Sigmoid colon (tissue), 7 donors: Measurements from ENCODE around the gene OXSR1. TPM values are rescaled to one million over a fixed set of nuclear protein-coding genes. Genes with fewer than 3 reads are reported as not detected.

Experiments
- DNase-seq: peaks from one replicate; pipeline ENCODE4 v3.0.0-alpha.2; 2019
- H3K27ac ChIP-seq, 4 donors: fragments of 200-600 bp; sonication (generic); one replicate each; pipeline ENCODE4 v1.5.1; 2016 to 2019; ENCODE audit warnings: mild to moderate bottlenecking in 1 of 4
- H3K27me3 ChIP-seq, 3 donors: fragments of 200-600 bp; sonication (generic); one replicate each; pipeline ENCODE4 v1.5.1; 2019; ENCODE audit warnings: mild to moderate bottlenecking in 1 of 3
- H3K36me3 ChIP-seq, 4 donors: fragments of 200-600 bp; sonication (generic); one replicate each; pipeline ENCODE4 v1.5.1; 2016 to 2019
- H3K4me1 ChIP-seq, 4 donors: fragments of 200-600 bp; sonication (generic); one replicate each; pipeline ENCODE4 v1.5.1; 2017 to 2019
- H3K4me3 ChIP-seq, 4 donors: fragments of 200-600 bp; sonication (generic); one replicate each; pipeline ENCODE4 v1.5.1; 2017 to 2019; ENCODE audit warnings: mild to moderate bottlenecking in 2 of 4, moderate library complexity in 1 of 4
- H3K9me3 ChIP-seq, 4 donors: fragments of 200-600 bp in 3 of 4; sonication (generic) in 3 of 4; one replicate each; pipeline versions ENCODE4 v1.5.1 to v1.6.1; 2013 to 2019
- CTCF ChIP-seq, 4 experiments: fragments of 450-650 bp in 3 of 4; fragments of 200-600 bp in 1 of 4; IDR thresholded peaks; one replicate each; pipeline ENCODE4 v1.5.1; 2016 to 2019; ENCODE audit warnings: antibody characterized with exemption in 4 of 4, mild to moderate bottlenecking in 3 of 4, moderate library complexity in 2 of 4
- EP300 ChIP-seq, 4 donors: sonication (generic); formaldehyde crosslinking; IDR thresholded peaks; one replicate each; pipeline ENCODE4 v1.6.1; 2017; ENCODE audit warnings: antibody characterized with exemption in 4 of 4
- POLR2A ChIP-seq, 2 donors: fragments of 450-650 bp; IDR thresholded peaks; one replicate each; pipeline ENCODE4 v1.6.1; 2016; ENCODE audit warnings: antibody characterized with exemption in 2 of 2, mild to moderate bottlenecking in 2 of 2, moderate library complexity in 2 of 2
- POLR2AphosphoS5 ChIP-seq, 4 donors: sonication (generic); formaldehyde crosslinking; IDR thresholded peaks; one replicate each; pipeline ENCODE4 v1.6.1; 2017; ENCODE audit warnings: antibody characterized with exemption in 4 of 4
- WGBS, 2 donors: extraction: QIAGEN DNeasy Blood & Tissue Kit; methylation state at CpG; one replicate each; pipeline ENCODE4 v1.1.7; 2013; 5-methylcytosine and 5-hydroxymethylcytosine counted together
- intact Hi-C: fragments of 100-400 bp; cut with DNase I; formaldehyde crosslinking; loops from one replicate; pipeline ENCODE4 v1.15.1; 2023
- polyA plus RNA-seq, 3 donors: library from polyadenylated mRNA; stranded (reverse); fragments of 200-250 nt; gene quantifications; one replicate each; pipeline ENCODE4 v1.2.3, GENCODE V29; 2013
- total RNA-seq, 4 donors: library from RNA; depleted of rRNA; stranded (reverse); fragments of >200 nt; gene quantifications; one replicate each; pipeline ENCODE4 v1.1.0, GENCODE V29; 2016
- donor health status: healthy with polysubstance abuse.
- donor health status: Bipolar disorder and iron deficiency.
- donor health status: healthy.

OXSR1 gene
- total and polyA plus RNA-seq, 7 donors, result 13.8 to 28.8 (median 22.9) TPM

- H3K9me3 ChIP-seq, result no peaks in the 10 kb centered on the region
- H3K27me3 ChIP-seq, result no peaks in the 10 kb centered on the region
- no peaks in the 10 kb centered on the region for H3K4me1 ChIP-seq
- no peak overlapping the region for H3K27ac ChIP-seq
- WGBS, 2 donors, result 98 to 99% methylated on average over 3 of the region's 3 CpGs
- TF ChIP-seq CTCF (IDR thresholded peaks at IDR 0.05), result no peak
- TF ChIP-seq EP300 (IDR thresholded peaks at IDR 0.05), result no peak
- no peak for TF ChIP-seq POLR2AphosphoS5 (IDR thresholded peaks at IDR 0.05)
- TF ChIP-seq POLR2A (IDR thresholded peaks at IDR 0.05), result no peak
- H3K4me3 ChIP-seq, result no peak overlapping the region
- DNase-seq, result no peak
- peaks cover 0 to 50% (median 4%) of the 10 kb centered on the region in 4 donors for H3K36me3 ChIP-seq
- intact Hi-C loops, result no loop called here
Observed at GRCh38 chr3:38219609-38220197, 54.4 kb downstream of the OXSR1 start.

GRCh38 chr3:38221005-38221404 is 55.7 kb downstream of the OXSR1 start:
- DNase-seq, result no peak
- Histone ChIP-seq H3K27me3 (no peaks in the 10 kb centered on the region), H3K4me3 (no peak overlapping the region), H3K9me3 (no peaks in the 10 kb centered on the region), H3K4me1 (no peaks in the 10 kb centered on the region), H3K36me3 (peaks cover 0 to 62% (median 7%) of the 10 kb centered on the region in 4 donors), H3K27ac (no peak overlapping the region)
- TF ChIP-seq EP300 (IDR thresholded peaks at IDR 0.05), result no peak
- intact Hi-C loops, result no loop called here
- 93 to 96% methylated on average over 1 of the region's 1 CpG for WGBS, 2 donors

- 82 to 86% methylated on average over 7 of the region's 7 CpGs for WGBS, 2 donors
- intact Hi-C loops, result no loop called here
Observed at GRCh38 chr3:38222032-38222634, 56.8 kb downstream of the OXSR1 start.

GRCh38 chr3:38224357-38224756 is 59.0 kb downstream of the OXSR1 start:
- Histone ChIP-seq H3K9me3 (no peaks in the 10 kb centered on the region), H3K4me1 (no peaks in the 10 kb centered on the region), H3K27me3 (no peaks in the 10 kb centered on the region), H3K4me3 (no peak overlapping the region), H3K27ac (no peak overlapping the region), H3K36me3 (peaks cover 0 to 68% (median 7%) of the 10 kb centered on the region in 4 donors)
- TF ChIP-seq CTCF (IDR thresholded peaks at IDR 0.05) (no peak), POLR2AphosphoS5 (IDR thresholded peaks at IDR 0.05) (no peak), EP300 (IDR thresholded peaks at IDR 0.05) (no peak), POLR2A (IDR thresholded peaks at IDR 0.05) (no peak)
- 96 to 97% methylated on average over 4 of the region's 4 CpGs for WGBS, 2 donors
- intact Hi-C loops, result no loop called here
- no peak for DNase-seq

More at GRCh38 chr3:38222032-38222634, 56.8 kb downstream of the OXSR1 start:
- H3K9me3 ChIP-seq, result no peaks in the 10 kb centered on the region
- no peak overlapping the region for H3K4me3 ChIP-seq
- DNase-seq, result no peak
- TF ChIP-seq EP300 (IDR thresholded peaks at IDR 0.05) (no peak), POLR2A (IDR thresholded peaks at IDR 0.05) (no peak), POLR2AphosphoS5 (IDR thresholded peaks at IDR 0.05) (no peak), CTCF (IDR thresholded peaks at IDR 0.05) (no peak)
- H3K27me3 ChIP-seq, result no peaks in the 10 kb centered on the region
- peaks cover 0 to 62% (median 7%) of the 10 kb centered on the region in 4 donors for H3K36me3 ChIP-seq
- no peaks in the 10 kb centered on the region for H3K4me1 ChIP-seq
- H3K27ac ChIP-seq, result no peak overlapping the region

GRCh38 chr3:38226273-38226672 is 60.9 kb downstream of the OXSR1 start:
- intact Hi-C loops, result no loop called here
- TF ChIP-seq EP300 (IDR thresholded peaks at IDR 0.05), result no peak
- no peak for TF ChIP-seq POLR2A (IDR thresholded peaks at IDR 0.05)
- TF ChIP-seq POLR2AphosphoS5 (IDR thresholded peaks at IDR 0.05), result no peak
- TF ChIP-seq CTCF (IDR thresholded peaks at IDR 0.05), result no peak
- no peak overlapping the region for H3K27ac ChIP-seq
- H3K4me1 ChIP-seq, result no peaks in the 10 kb centered on the region
- H3K36me3 ChIP-seq, result peaks cover 0 to 83% (median 7%) of the 10 kb centered on the region in 4 donors
- H3K4me3 ChIP-seq, result no peak overlapping the region
- no peaks in the 10 kb centered on the region for H3K9me3 ChIP-seq
- no peaks in the 10 kb centered on the region for H3K27me3 ChIP-seq
- no peak for DNase-seq
- 98 to 100% methylated on average over 2 of the region's 2 CpGs for WGBS, 2 donors
